ENCODE results near the gene ATP1A3.

The ATP1A3 gene

GRCh38 chr19:41932720-41933332, 61.2 kb downstream of the ATP1A3 start:
- Histone ChIP-seq H3K4me3 (ENCODE audit: extremely low read depth, insufficient read depth, low read length, poor library complexity, severe bottlenecking) (no peak overlapping the region), H3K9me3 (ENCODE audit: control insufficient read depth, low read length) (no peaks in the 10 kb centered on the region), H3K4me1 (ENCODE audit: control insufficient read depth, insufficient read depth, low read length, poor library complexity, severe bottlenecking) (no peaks in the 10 kb centered on the region), H3K27ac (ENCODE audit: low read depth, low read length, severe bottlenecking) (no peak overlapping the region), H3K36me3 (ENCODE audit: control insufficient read depth, insufficient read depth, low read length) (no peaks in the 10 kb centered on the region)
- WGBS, 2 experiments (ENCODE audit: insufficient coverage in 2 of 2): 31 to 40% methylated on average over 28 to 29 of the region's 29 CpGs

- Histone ChIP-seq H3K4me1 (ENCODE audit: control insufficient read depth, insufficient read depth, low read length, poor library complexity, severe bottlenecking) (no peaks in the 10 kb centered on the region), H3K36me3 (ENCODE audit: control insufficient read depth, insufficient read depth, low read length) (no peaks in the 10 kb centered on the region), H3K9me3 (ENCODE audit: control insufficient read depth, low read length) (no peaks in the 10 kb centered on the region), H3K4me3 (ENCODE audit: extremely low read depth, insufficient read depth, low read length, poor library complexity, severe bottlenecking) (no peak overlapping the region), H3K27ac (ENCODE audit: low read depth, low read length, severe bottlenecking) (no peak overlapping the region)
- 7 to 15% methylated on average over 6 to 7 of the region's 11 CpGs for WGBS, 2 experiments (ENCODE audit: insufficient coverage in 2 of 2)
Measured at GRCh38 chr19:41932259-41932719, 61.7 kb downstream of the ATP1A3 start.

GRCh38 chr19:41930926-41931592, 63.0 kb downstream of the ATP1A3 start:
- 3 to 6% methylated on average over 12 of the region's 17 CpGs for WGBS, 2 experiments (ENCODE audit: insufficient coverage in 2 of 2)
- H3K9me3 ChIP-seq (ENCODE audit: control insufficient read depth, low read length): no peaks in the 10 kb centered on the region

GRCh38 chr19:41930322-41930722, 63.7 kb downstream of the ATP1A3 start:
- H3K9me3 ChIP-seq (ENCODE audit: control insufficient read depth, low read length): no peaks in the 10 kb centered on the region
- H3K4me3 ChIP-seq (ENCODE audit: extremely low read depth, insufficient read depth, low read length, poor library complexity, severe bottlenecking): no peak overlapping the region
- no peaks in the 10 kb centered on the region for H3K4me1 ChIP-seq (ENCODE audit: control insufficient read depth, insufficient read depth, low read length, poor library complexity, severe bottlenecking)
- H3K27ac ChIP-seq (ENCODE audit: low read depth, low read length, severe bottlenecking): no peak overlapping the region
- H3K36me3 ChIP-seq (ENCODE audit: control insufficient read depth, insufficient read depth, low read length): no peaks in the 10 kb centered on the region
- 28 to 30% methylated on average over 2 of the region's 7 CpGs for WGBS, 2 experiments (ENCODE audit: insufficient coverage in 2 of 2)

More at GRCh38 chr19:41930926-41931592, 63.0 kb downstream of the ATP1A3 start:
- Histone ChIP-seq H3K36me3 (ENCODE audit: control insufficient read depth, insufficient read depth, low read length) (no peaks in the 10 kb centered on the region), H3K4me3 (ENCODE audit: extremely low read depth, insufficient read depth, low read length, poor library complexity, severe bottlenecking) (no peak overlapping the region), H3K27ac (ENCODE audit: low read depth, low read length, severe bottlenecking) (no peak overlapping the region), H3K4me1 (ENCODE audit: control insufficient read depth, insufficient read depth, low read length, poor library complexity, severe bottlenecking) (no peaks in the 10 kb centered on the region)

GRCh38 chr19:41929536-41930071, 64.4 kb downstream of the ATP1A3 start:
- H3K36me3 ChIP-seq (ENCODE audit: control insufficient read depth, insufficient read depth, low read length): no peaks in the 10 kb centered on the region
- H3K4me1 ChIP-seq (ENCODE audit: control insufficient read depth, insufficient read depth, low read length, poor library complexity, severe bottlenecking): no peaks in the 10 kb centered on the region
- H3K9me3 ChIP-seq (ENCODE audit: control insufficient read depth, low read length): no peaks in the 10 kb centered on the region
- H3K27ac ChIP-seq (ENCODE audit: low read depth, low read length, severe bottlenecking): no peak overlapping the region
- WGBS, 2 experiments (ENCODE audit: insufficient coverage in 2 of 2): 21 to 33% methylated on average over 6 to 8 of the region's 14 CpGs
- H3K4me3 ChIP-seq (ENCODE audit: extremely low read depth, insufficient read depth, low read length, poor library complexity, severe bottlenecking): no peak overlapping the region

GRCh38 chr19:41928754-41929535, 65.1 kb downstream of the ATP1A3 start:
- H3K27ac ChIP-seq (ENCODE audit: low read depth, low read length, severe bottlenecking): no peak overlapping the region
- peak overlapping the region; percentile 45 for H3K4me3 ChIP-seq (ENCODE audit: extremely low read depth, insufficient read depth, low read length, poor library complexity, severe bottlenecking)
- 8 to 12% methylated on average over 11 to 15 of the region's 29 CpGs for WGBS, 2 experiments (ENCODE audit: insufficient coverage in 2 of 2)

GRCh38 chr19:41928221-41928683, 65.8 kb downstream of the ATP1A3 start, which contains the start of gene ERFL:
Gene ERFL, minus strand, starts transcription at chr19:41928449. Its CDS starts 15,530 bp downstream, at chr19:41912919.
- Histone ChIP-seq H3K4me1 (ENCODE audit: control insufficient read depth, insufficient read depth, low read length, poor library complexity, severe bottlenecking) (no peaks in the 10 kb centered on the region), H3K27ac (ENCODE audit: low read depth, low read length, severe bottlenecking) (no peak within 1 kb of the TSS), H3K9me3 (ENCODE audit: control insufficient read depth, low read length) (no peaks in the 10 kb centered on the region), H3K4me3 (ENCODE audit: extremely low read depth, insufficient read depth, low read length, poor library complexity, severe bottlenecking) (peak within 1 kb of the TSS; percentile 45), H3K36me3 (ENCODE audit: control insufficient read depth, insufficient read depth, low read length) (no peaks in the 10 kb centered on the region)
- 0 to 1% methylated on average over 22 to 37 of the region's 49 CpGs for WGBS, 2 experiments (ENCODE audit: insufficient coverage in 2 of 2)

More at GRCh38 chr19:41928754-41929535, 65.1 kb downstream of the ATP1A3 start:
- Histone ChIP-seq H3K9me3 (ENCODE audit: control insufficient read depth, low read length) (no peaks in the 10 kb centered on the region), H3K4me1 (ENCODE audit: control insufficient read depth, insufficient read depth, low read length, poor library complexity, severe bottlenecking) (no peaks in the 10 kb centered on the region), H3K36me3 (ENCODE audit: control insufficient read depth, insufficient read depth, low read length) (no peaks in the 10 kb centered on the region)

- H3K4me3 ChIP-seq (ENCODE audit: extremely low read depth, insufficient read depth, low read length, poor library complexity, severe bottlenecking): peak overlapping the region; percentile 45
Measured at GRCh38 chr19:41927497-41928192, 66.4 kb downstream of the ATP1A3 start.

GRCh38 chr19:41926763-41927496, 67.1 kb downstream of the ATP1A3 start:
- 38 to 46% methylated on average over 14 to 16 of the region's 16 CpGs for WGBS, 2 experiments (ENCODE audit: insufficient coverage in 2 of 2)
- no peaks in the 10 kb centered on the region for H3K4me1 ChIP-seq (ENCODE audit: control insufficient read depth, insufficient read depth, low read length, poor library complexity, severe bottlenecking)
- no peaks in the 10 kb centered on the region for H3K9me3 ChIP-seq (ENCODE audit: control insufficient read depth, low read length)
- no peaks in the 10 kb centered on the region for H3K36me3 ChIP-seq (ENCODE audit: control insufficient read depth, insufficient read depth, low read length)
- no peak overlapping the region for H3K4me3 ChIP-seq (ENCODE audit: extremely low read depth, insufficient read depth, low read length, poor library complexity, severe bottlenecking)
- H3K27ac ChIP-seq (ENCODE audit: low read depth, low read length, severe bottlenecking): no peak overlapping the region

More at GRCh38 chr19:41927497-41928192, 66.4 kb downstream of the ATP1A3 start:
- 0 to 1% methylated on average over 15 to 20 of the region's 43 CpGs for WGBS, 2 experiments (ENCODE audit: insufficient coverage in 2 of 2)
- Histone ChIP-seq H3K4me1 (ENCODE audit: control insufficient read depth, insufficient read depth, low read length, poor library complexity, severe bottlenecking) (no peaks in the 10 kb centered on the region), H3K36me3 (ENCODE audit: control insufficient read depth, insufficient read depth, low read length) (no peaks in the 10 kb centered on the region), H3K27ac (ENCODE audit: low read depth, low read length, severe bottlenecking) (no peak overlapping the region), H3K9me3 (ENCODE audit: control insufficient read depth, low read length) (no peaks in the 10 kb centered on the region)
